Measurements from ENCODE around the gene RASGRF2. TPM values are rescaled to one million over a fixed set of nuclear protein-coding genes. Genes with fewer than 3 reads are reported as not detected.

RASGRF2 gene
- total RNA-seq, 1 donor from 2014 or later, result 2.5 TPM

DNA sequence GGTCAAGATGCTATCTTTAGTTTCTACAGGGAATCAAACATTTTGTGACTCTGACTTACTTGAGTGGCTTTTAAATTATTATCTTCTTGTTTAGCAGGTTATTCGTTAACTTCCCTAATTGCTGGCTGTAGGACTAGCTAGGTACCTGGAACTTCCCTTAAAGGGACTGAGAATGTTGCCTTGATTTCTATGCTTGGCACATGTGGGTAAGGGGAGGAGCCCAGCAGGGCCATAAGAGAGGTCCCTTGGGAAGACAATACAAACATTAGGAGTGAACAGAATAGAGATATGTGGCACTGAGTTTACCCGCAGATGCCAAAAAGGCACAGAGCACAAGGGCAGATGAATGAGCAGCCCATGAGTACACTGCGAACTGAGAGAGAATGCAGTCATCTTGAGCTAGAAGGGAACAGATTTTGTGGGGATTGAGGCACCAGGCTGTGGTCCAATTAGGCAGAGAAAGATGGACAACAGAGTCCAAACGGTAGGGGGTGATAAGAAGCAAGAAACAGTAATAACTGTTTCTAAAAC, 282.8 kb downstream of the RASGRF2 start:
- Mint-ChIP-seq H3K27ac (ENCODE audit: unreplicated experiment) (no peak overlapping the region), H3K27me3 (ENCODE audit: unreplicated experiment) (peaks cover 2% of the 10 kb centered on the region), H3K9me3 (ENCODE audit: unreplicated experiment) (no peaks in the 10 kb centered on the region), H3K36me3 (ENCODE audit: low read depth, unreplicated experiment) (peaks cover 12% of the 10 kb centered on the region), H3K4me1 (ENCODE audit: unreplicated experiment) (peaks cover 35% of the 10 kb centered on the region), H3K4me3 (ENCODE audit: unreplicated experiment) (no peak overlapping the region)
- no peak for DNase-seq (ENCODE audit: low spot score)
- TF ChIP-seq, protein P1, sequence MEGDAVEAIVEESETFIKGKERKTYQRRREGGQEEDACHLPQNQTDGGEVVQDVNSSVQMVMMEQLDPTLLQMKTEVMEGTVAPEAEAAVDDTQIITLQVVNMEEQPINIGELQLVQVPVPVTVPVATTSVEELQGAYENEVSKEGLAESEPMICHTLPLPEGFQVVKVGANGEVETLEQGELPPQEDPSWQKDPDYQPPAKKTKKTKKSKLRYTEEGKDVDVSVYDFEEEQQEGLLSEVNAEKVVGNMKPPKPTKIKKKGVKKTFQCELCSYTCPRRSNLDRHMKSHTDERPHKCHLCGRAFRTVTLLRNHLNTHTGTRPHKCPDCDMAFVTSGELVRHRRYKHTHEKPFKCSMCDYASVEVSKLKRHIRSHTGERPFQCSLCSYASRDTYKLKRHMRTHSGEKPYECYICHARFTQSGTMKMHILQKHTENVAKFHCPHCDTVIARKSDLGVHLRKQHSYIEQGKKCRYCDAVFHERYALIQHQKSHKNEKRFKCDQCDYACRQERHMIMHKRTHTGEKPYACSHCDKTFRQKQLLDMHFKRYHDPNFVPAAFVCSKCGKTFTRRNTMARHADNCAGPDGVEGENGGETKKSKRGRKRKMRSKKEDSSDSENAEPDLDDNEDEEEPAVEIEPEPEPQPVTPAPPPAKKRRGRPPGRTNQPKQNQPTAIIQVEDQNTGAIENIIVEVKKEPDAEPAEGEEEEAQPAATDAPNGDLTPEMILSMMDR (IDR thresholded peaks at IDR 0.05; ENCODE audit: unreplicated experiment), result no peak

DNA sequence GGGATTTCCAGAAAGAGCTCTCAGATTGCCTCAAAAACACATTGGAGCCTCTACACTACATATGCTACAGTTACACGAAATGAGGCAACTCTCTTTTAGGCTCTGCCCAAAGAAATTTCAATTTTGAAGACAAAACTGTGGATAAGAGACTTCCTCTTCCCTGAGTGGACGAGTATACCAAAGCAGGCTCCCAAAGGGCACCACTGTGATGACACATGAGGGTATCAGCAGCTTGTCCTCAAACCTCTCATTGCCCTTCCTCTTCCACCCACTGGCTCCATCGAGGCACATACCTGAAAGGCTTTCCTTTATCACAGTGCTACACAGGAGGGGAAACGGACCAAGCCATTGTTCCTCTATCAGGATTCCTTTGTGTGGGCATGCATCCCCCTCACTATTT, 284.3 kb downstream of the RASGRF2 start:
- no peak for DNase-seq (ENCODE audit: low spot score)
- peaks cover 4% of the 10 kb centered on the region for H3K27me3 Mint-ChIP-seq (ENCODE audit: unreplicated experiment)
- no peak overlapping the region for H3K27ac Mint-ChIP-seq (ENCODE audit: unreplicated experiment)

DNA sequence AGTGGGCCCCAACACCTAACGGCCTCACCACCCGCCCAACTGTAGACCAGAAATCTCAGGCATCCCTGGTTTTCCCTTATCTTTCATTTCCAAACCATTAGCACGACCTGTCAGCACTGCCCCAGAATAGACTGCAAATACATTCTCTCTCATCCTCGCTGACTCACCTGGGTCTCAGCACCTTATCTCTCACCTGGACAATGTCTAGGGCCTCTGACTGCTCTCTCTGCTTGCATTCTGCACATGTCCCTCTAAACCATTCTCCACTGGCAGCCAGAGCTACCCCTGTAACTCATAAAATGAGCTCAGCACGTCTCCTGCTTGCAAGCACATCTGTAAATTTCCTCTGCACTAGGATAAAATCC, 285.7 kb downstream of the RASGRF2 start:
- DNase-seq (ENCODE audit: low spot score), result no peak
- Mint-ChIP-seq H3K27me3 (ENCODE audit: unreplicated experiment) (peaks cover 6% of the 10 kb centered on the region), H3K9me3 (ENCODE audit: unreplicated experiment) (no peaks in the 10 kb centered on the region), H3K36me3 (ENCODE audit: low read depth, unreplicated experiment) (peaks cover 15% of the 10 kb centered on the region), H3K27ac (ENCODE audit: unreplicated experiment) (no peak overlapping the region), H3K4me3 (ENCODE audit: unreplicated experiment) (no peak overlapping the region), H3K4me1 (ENCODE audit: unreplicated experiment) (peaks cover 40% of the 10 kb centered on the region)
- TF ChIP-seq, protein P1 (IDR thresholded peaks at IDR 0.05; ENCODE audit: unreplicated experiment), result no peak

More for the DNA sequence above, 284.3 kb downstream of the RASGRF2 start:
- TF ChIP-seq, protein P1 (IDR thresholded peaks at IDR 0.05; ENCODE audit: unreplicated experiment), result no peak
- Mint-ChIP-seq H3K9me3 (ENCODE audit: unreplicated experiment) (no peaks in the 10 kb centered on the region), H3K4me3 (ENCODE audit: unreplicated experiment) (no peak overlapping the region), H3K4me1 (ENCODE audit: unreplicated experiment) (peaks cover 40% of the 10 kb centered on the region), H3K36me3 (ENCODE audit: low read depth, unreplicated experiment) (peaks cover 12% of the 10 kb centered on the region)

DNA sequence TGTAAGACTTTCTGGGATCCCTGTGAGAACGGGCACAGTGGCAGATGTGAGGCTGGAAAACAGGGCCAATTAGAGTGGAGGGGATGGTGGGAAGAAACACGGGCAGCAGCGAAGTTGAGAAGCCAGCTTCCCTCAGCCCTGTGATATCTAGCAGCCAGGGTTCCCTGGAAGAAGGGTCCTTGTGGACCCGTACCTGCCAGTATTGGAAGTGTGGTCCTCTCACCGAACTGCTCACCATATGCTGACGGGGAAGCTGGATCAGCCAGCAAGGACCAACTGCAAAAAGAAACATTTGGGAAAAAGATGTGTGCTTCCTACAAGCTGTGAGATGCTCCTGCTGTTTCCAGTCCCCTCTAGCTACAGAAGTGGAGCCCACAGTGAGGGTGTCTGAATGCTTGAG, 286.5 kb downstream of the RASGRF2 start:
- peaks cover 40% of the 10 kb centered on the region for H3K4me1 Mint-ChIP-seq (ENCODE audit: unreplicated experiment)
- H3K9me3 Mint-ChIP-seq (ENCODE audit: unreplicated experiment), result no peaks in the 10 kb centered on the region
- no peak overlapping the region for H3K27ac Mint-ChIP-seq (ENCODE audit: unreplicated experiment)
- H3K27me3 Mint-ChIP-seq (ENCODE audit: unreplicated experiment), result peaks cover 6% of the 10 kb centered on the region
- peaks cover 15% of the 10 kb centered on the region for H3K36me3 Mint-ChIP-seq (ENCODE audit: low read depth, unreplicated experiment)
- no peak overlapping the region for H3K4me3 Mint-ChIP-seq (ENCODE audit: unreplicated experiment)
- TF ChIP-seq, protein P1 (IDR thresholded peaks at IDR 0.05; ENCODE audit: unreplicated experiment), result no peak
- no peak for DNase-seq (ENCODE audit: low spot score)

DNA sequence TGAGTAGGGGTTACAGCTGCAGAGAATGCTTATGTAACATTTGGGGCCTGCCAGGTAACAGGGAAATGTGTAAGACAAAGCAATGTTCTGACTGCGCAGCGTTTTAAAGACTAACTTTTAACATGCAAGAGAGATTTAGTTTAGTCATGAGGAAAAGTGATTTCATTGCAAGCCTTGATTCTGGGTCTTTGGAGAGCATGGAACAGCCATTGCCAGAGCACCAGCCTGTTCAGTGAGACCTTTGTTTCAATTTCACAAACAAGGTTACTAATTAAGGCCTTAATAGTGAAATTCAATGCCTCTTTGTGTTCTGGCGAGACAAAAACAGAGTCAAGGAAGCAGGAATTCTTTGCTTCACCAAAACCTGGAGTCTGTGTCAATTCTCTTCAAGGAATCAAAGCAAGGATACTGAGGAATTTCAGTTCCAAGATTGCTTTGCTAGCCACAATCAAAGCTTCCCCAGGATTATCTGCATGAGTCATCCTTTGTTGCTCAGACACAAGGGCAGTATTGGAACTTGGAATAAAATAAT, 287.3 kb downstream of the RASGRF2 start:
- TF ChIP-seq, protein P1 (IDR thresholded peaks at IDR 0.05; ENCODE audit: unreplicated experiment), result no peak
- H3K4me3 Mint-ChIP-seq (ENCODE audit: unreplicated experiment), result no peak overlapping the region
- peaks cover 6% of the 10 kb centered on the region for H3K27me3 Mint-ChIP-seq (ENCODE audit: unreplicated experiment)
- peaks cover 15% of the 10 kb centered on the region for H3K36me3 Mint-ChIP-seq (ENCODE audit: low read depth, unreplicated experiment)
- peak overlapping the region; percentile 31 for H3K27ac Mint-ChIP-seq (ENCODE audit: unreplicated experiment)
- H3K4me1 Mint-ChIP-seq (ENCODE audit: unreplicated experiment), result peaks cover 43% of the 10 kb centered on the region
- H3K9me3 Mint-ChIP-seq (ENCODE audit: unreplicated experiment), result no peaks in the 10 kb centered on the region
- DNase-seq (ENCODE audit: low spot score), result no peak
